ENCODE results near the gene TRDMT1.

Gene TRDMT1

GRCh38 chr10:17239345-17240085, 38.0 kb upstream of the TRDMT1 start:
- Histone ChIP-seq H3K4me3 (ENCODE audit: insufficient read depth, low read depth, low read length) (no peak overlapping the region), H3K27ac (ENCODE audit: insufficient read depth, low read depth, low read length, poor library complexity, severe bottlenecking) (no peak overlapping the region), H3K4me1 (ENCODE audit: control insufficient read depth, insufficient read depth, low read length) (no peaks in the 10 kb centered on the region), H3K9me3 (ENCODE audit: control insufficient read depth, low read length) (no peaks in the 10 kb centered on the region), H3K27me3 (ENCODE audit: control insufficient read depth, insufficient read depth, low read length, poor library complexity, severe bottlenecking) (no peaks in the 10 kb centered on the region), H3K36me3 (ENCODE audit: control insufficient read depth, insufficient read depth, low read length) (peaks cover 18% of the 10 kb centered on the region)
- 89 to 95% methylated on average over 6 of the region's 6 CpGs for WGBS, 2 experiments

- no peaks in the 10 kb centered on the region for H3K4me1 ChIP-seq (ENCODE audit: control insufficient read depth, insufficient read depth, low read length)
- WGBS, 2 experiments: 84 to 87% methylated on average over 12 of the region's 12 CpGs
- no peak overlapping the region for H3K27ac ChIP-seq (ENCODE audit: insufficient read depth, low read depth, low read length, poor library complexity, severe bottlenecking)
- no peak overlapping the region for H3K4me3 ChIP-seq (ENCODE audit: insufficient read depth, low read depth, low read length)
- no peaks in the 10 kb centered on the region for H3K9me3 ChIP-seq (ENCODE audit: control insufficient read depth, low read length)
- no peaks in the 10 kb centered on the region for H3K27me3 ChIP-seq (ENCODE audit: control insufficient read depth, insufficient read depth, low read length, poor library complexity, severe bottlenecking)
- peaks cover 27% of the 10 kb centered on the region for H3K36me3 ChIP-seq (ENCODE audit: control insufficient read depth, insufficient read depth, low read length)
Measured at GRCh38 chr10:17238445-17239291, 37.2 kb upstream of the TRDMT1 start.

GRCh38 chr10:17237915-17238444, 36.5 kb upstream of the TRDMT1 start:
- no peak overlapping the region for H3K27ac ChIP-seq (ENCODE audit: insufficient read depth, low read depth, low read length, poor library complexity, severe bottlenecking)
- no peaks in the 10 kb centered on the region for H3K27me3 ChIP-seq (ENCODE audit: control insufficient read depth, insufficient read depth, low read length, poor library complexity, severe bottlenecking)
- no peaks in the 10 kb centered on the region for H3K9me3 ChIP-seq (ENCODE audit: control insufficient read depth, low read length)
- WGBS, 2 experiments: 81 to 92% methylated on average over 3 of the region's 4 CpGs
- H3K4me1 ChIP-seq (ENCODE audit: control insufficient read depth, insufficient read depth, low read length): no peaks in the 10 kb centered on the region
- no peak overlapping the region for H3K4me3 ChIP-seq (ENCODE audit: insufficient read depth, low read depth, low read length)
- peaks cover 32% of the 10 kb centered on the region for H3K36me3 ChIP-seq (ENCODE audit: control insufficient read depth, insufficient read depth, low read length)

GRCh38 chr10:17237149-17237527, 35.7 kb upstream of the TRDMT1 start:
- WGBS, 2 experiments: 91 to 93% methylated on average over 2 to 3 of the region's 5 CpGs
- H3K9me3 ChIP-seq (ENCODE audit: control insufficient read depth, low read length): no peaks in the 10 kb centered on the region
- H3K27ac ChIP-seq (ENCODE audit: insufficient read depth, low read depth, low read length, poor library complexity, severe bottlenecking): no peak overlapping the region
- H3K4me1 ChIP-seq (ENCODE audit: control insufficient read depth, insufficient read depth, low read length): no peaks in the 10 kb centered on the region
- H3K27me3 ChIP-seq (ENCODE audit: control insufficient read depth, insufficient read depth, low read length, poor library complexity, severe bottlenecking): no peaks in the 10 kb centered on the region
- no peak overlapping the region for H3K4me3 ChIP-seq (ENCODE audit: insufficient read depth, low read depth, low read length)
- H3K36me3 ChIP-seq (ENCODE audit: control insufficient read depth, insufficient read depth, low read length): peaks cover 32% of the 10 kb centered on the region

- Histone ChIP-seq H3K4me3 (ENCODE audit: insufficient read depth, low read depth, low read length) (no peak overlapping the region), H3K4me1 (ENCODE audit: control insufficient read depth, insufficient read depth, low read length) (no peaks in the 10 kb centered on the region), H3K9me3 (ENCODE audit: control insufficient read depth, low read length) (no peaks in the 10 kb centered on the region), H3K36me3 (ENCODE audit: control insufficient read depth, insufficient read depth, low read length) (peaks cover 32% of the 10 kb centered on the region), H3K27ac (ENCODE audit: insufficient read depth, low read depth, low read length, poor library complexity, severe bottlenecking) (no peak overlapping the region), H3K27me3 (ENCODE audit: control insufficient read depth, insufficient read depth, low read length, poor library complexity, severe bottlenecking) (no peaks in the 10 kb centered on the region)
- 46 to 71% methylated on average over 1 of the region's 1 CpG for WGBS, 2 experiments
Measured at GRCh38 chr10:17236468-17237148, 35.1 kb upstream of the TRDMT1 start.

- Histone ChIP-seq H3K9me3 (ENCODE audit: control insufficient read depth, low read length) (no peaks in the 10 kb centered on the region), H3K4me1 (ENCODE audit: control insufficient read depth, insufficient read depth, low read length) (no peaks in the 10 kb centered on the region), H3K27me3 (ENCODE audit: control insufficient read depth, insufficient read depth, low read length, poor library complexity, severe bottlenecking) (no peaks in the 10 kb centered on the region), H3K36me3 (ENCODE audit: control insufficient read depth, insufficient read depth, low read length) (peaks cover 32% of the 10 kb centered on the region), H3K4me3 (ENCODE audit: insufficient read depth, low read depth, low read length) (no peak overlapping the region), H3K27ac (ENCODE audit: insufficient read depth, low read depth, low read length, poor library complexity, severe bottlenecking) (no peak overlapping the region)
- WGBS, 2 experiments: 92 to 93% methylated on average over 8 of the region's 8 CpGs
Measured at GRCh38 chr10:17235136-17235535, 33.7 kb upstream of the TRDMT1 start.

GRCh38 chr10:17234431-17234945, 33.0 kb upstream of the TRDMT1 start:
- Histone ChIP-seq H3K4me1 (ENCODE audit: control insufficient read depth, insufficient read depth, low read length) (no peaks in the 10 kb centered on the region), H3K4me3 (ENCODE audit: insufficient read depth, low read depth, low read length) (no peak overlapping the region), H3K27ac (ENCODE audit: insufficient read depth, low read depth, low read length, poor library complexity, severe bottlenecking) (no peak overlapping the region), H3K27me3 (ENCODE audit: control insufficient read depth, insufficient read depth, low read length, poor library complexity, severe bottlenecking) (no peaks in the 10 kb centered on the region), H3K9me3 (ENCODE audit: control insufficient read depth, low read length) (no peaks in the 10 kb centered on the region), H3K36me3 (ENCODE audit: control insufficient read depth, insufficient read depth, low read length) (peaks cover 32% of the 10 kb centered on the region)
- WGBS, 2 experiments: 97% methylated on average over 5 of the region's 5 CpGs

- no peak overlapping the region for H3K4me3 ChIP-seq (ENCODE audit: insufficient read depth, low read depth, low read length)
- peaks cover 32% of the 10 kb centered on the region for H3K36me3 ChIP-seq (ENCODE audit: control insufficient read depth, insufficient read depth, low read length)
- H3K9me3 ChIP-seq (ENCODE audit: control insufficient read depth, low read length): no peaks in the 10 kb centered on the region
- no peak overlapping the region for H3K27ac ChIP-seq (ENCODE audit: insufficient read depth, low read depth, low read length, poor library complexity, severe bottlenecking)
- 96% methylated on average over 13 to 14 of the region's 14 CpGs for WGBS, 2 experiments
- H3K27me3 ChIP-seq (ENCODE audit: control insufficient read depth, insufficient read depth, low read length, poor library complexity, severe bottlenecking): no peaks in the 10 kb centered on the region
- no peaks in the 10 kb centered on the region for H3K4me1 ChIP-seq (ENCODE audit: control insufficient read depth, insufficient read depth, low read length)
Measured at GRCh38 chr10:17233286-17233991, 32.0 kb upstream of the TRDMT1 start.

GRCh38 chr10:17232276-17232960, 30.9 kb upstream of the TRDMT1 start:
- H3K9me3 ChIP-seq (ENCODE audit: control insufficient read depth, low read length): no peaks in the 10 kb centered on the region
- H3K27me3 ChIP-seq (ENCODE audit: control insufficient read depth, insufficient read depth, low read length, poor library complexity, severe bottlenecking): no peaks in the 10 kb centered on the region
- 93 to 97% methylated on average over 3 of the region's 3 CpGs for WGBS, 2 experiments
- H3K36me3 ChIP-seq (ENCODE audit: control insufficient read depth, insufficient read depth, low read length): peaks cover 32% of the 10 kb centered on the region
- no peak overlapping the region for H3K27ac ChIP-seq (ENCODE audit: insufficient read depth, low read depth, low read length, poor library complexity, severe bottlenecking)
- peak overlapping the region; percentile 94 for H3K4me3 ChIP-seq (ENCODE audit: insufficient read depth, low read depth, low read length)
- peaks cover 5% of the 10 kb centered on the region for H3K4me1 ChIP-seq (ENCODE audit: control insufficient read depth, insufficient read depth, low read length)

All from ectodermal cell (in vitro differentiated cells).